Peyer's patch (tissue), 4 donors: ENCODE measurements around the gene BRMS1. TPM values are rescaled to one million over a fixed set of nuclear protein-coding genes. Genes with fewer than 3 reads are reported as not detected.

Experiments used
- DNase-seq, 3 donors: peaks; one replicate each; pipeline ENCODE4 v3.0.0-alpha.2; 2017 to 2019
- H3K27ac ChIP-seq, 4 donors: fragments of 200-600 bp; sonication (generic); one replicate each; pipeline ENCODE4 v1.5.1; 2016 to 2019
- H3K27me3 ChIP-seq, 2 donors: fragments of 200-600 bp; sonication (generic); one replicate each; pipeline ENCODE4 v1.5.1; 2019
- H3K36me3 ChIP-seq, 3 donors: fragments of 200-600 bp; sonication (generic); one replicate each; pipeline ENCODE4 v1.5.1; 2016 to 2019
- H3K4me1 ChIP-seq, 4 donors: fragments of 200-600 bp; sonication (generic); one replicate each; pipeline ENCODE4 v1.5.1; 2016 to 2019
- H3K4me3 ChIP-seq, 4 donors: fragments of 200-600 bp; sonication (generic); 1 replicate in 3 of 4; 2 replicates in 1 of 4; pipeline ENCODE4 v1.5.1; 2016 to 2019; ENCODE audit warnings: mild to moderate bottlenecking in 1 of 4
- H3K9me3 ChIP-seq, 4 donors: fragments of 200-600 bp; sonication (generic); one replicate each; pipeline ENCODE4 v1.5.1; 2016 to 2019; ENCODE audit warnings: mild to moderate bottlenecking in 1 of 4
- CTCF ChIP-seq, 6 experiments: fragments of 450-650 bp in 4 of 6; fragments of 200-600 bp in 2 of 6; sonication (generic) in 1 of 6; IDR thresholded peaks; one replicate each; pipeline ENCODE4 v1.5.1; 2017 to 2019; ENCODE audit warnings: antibody characterized with exemption in 6 of 6, mild to moderate bottlenecking in 3 of 6, moderate library complexity in 1 of 6
- POLR2A ChIP-seq, 2 donors: fragments of 450-650 bp; IDR thresholded peaks; one replicate each; pipeline ENCODE4 v1.5.1; 2017; ENCODE audit warnings: antibody characterized with exemption in 2 of 2, mild to moderate bottlenecking in 2 of 2, moderate library complexity in 2 of 2
- total RNA-seq, 4 donors: library from RNA; depleted of rRNA; stranded (reverse); fragments of >200 nt; gene quantifications; one replicate each; pipeline ENCODE4 v1.1.0, GENCODE V29; 2016

Gene BRMS1
- total RNA-seq, 4 donors from 2014 or later, result 36.9 to 63.5 (median 50.3) TPM

GRCh38 chr11:66291303-66291705, 53.6 kb downstream of the BRMS1 start:
- H3K9me3 ChIP-seq, result no peaks in the 10 kb centered on the region
- no peaks in the 10 kb centered on the region for H3K36me3 ChIP-seq
- H3K4me3 ChIP-seq, result peak overlapping the region in 3 of 4 donors; percentile 47 to 51 (median 51)
- no peak overlapping the region for H3K27ac ChIP-seq
- H3K27me3 ChIP-seq, result peaks cover 0 to 10% of the 10 kb centered on the region in 2 donors
- H3K4me1 ChIP-seq, result peaks cover 0 to 30% (median 21%) of the 10 kb centered on the region in 4 donors
- TF ChIP-seq CTCF (IDR thresholded peaks at IDR 0.05), result no peak
- no peak for TF ChIP-seq POLR2A (IDR thresholded peaks at IDR 0.05)
- DNase-seq, result no peak

DNA sequence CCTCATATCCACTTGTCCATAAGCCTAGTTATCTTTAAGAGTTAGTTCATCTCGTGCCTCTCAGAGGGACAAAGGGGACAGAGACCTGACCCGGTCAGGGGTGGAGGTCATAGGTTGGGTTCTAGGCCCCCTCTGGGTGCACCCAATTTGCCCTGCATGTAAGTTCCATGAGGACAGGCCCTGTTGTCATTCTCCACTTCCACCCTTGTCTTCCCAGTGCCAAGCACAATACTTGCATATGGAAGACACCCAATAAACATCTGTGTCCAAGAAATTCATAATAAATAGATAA, 54.6 kb downstream of the BRMS1 start:
- no peak for TF ChIP-seq CTCF (IDR thresholded peaks at IDR 0.05)
- no peak for TF ChIP-seq POLR2A (IDR thresholded peaks at IDR 0.05)
- Histone ChIP-seq H3K4me3 (peak overlapping the region in 1 of 4 donors; percentile 95), H3K27ac (no peak overlapping the region), H3K9me3 (no peaks in the 10 kb centered on the region), H3K4me1 (peaks cover 0 to 30% (median 21%) of the 10 kb centered on the region in 4 donors), H3K36me3 (peaks cover 0 to 3% (median 0%) of the 10 kb centered on the region in 3 donors), H3K27me3 (peaks cover 0 to 10% of the 10 kb centered on the region in 2 donors)
- no peak for DNase-seq

DNA sequence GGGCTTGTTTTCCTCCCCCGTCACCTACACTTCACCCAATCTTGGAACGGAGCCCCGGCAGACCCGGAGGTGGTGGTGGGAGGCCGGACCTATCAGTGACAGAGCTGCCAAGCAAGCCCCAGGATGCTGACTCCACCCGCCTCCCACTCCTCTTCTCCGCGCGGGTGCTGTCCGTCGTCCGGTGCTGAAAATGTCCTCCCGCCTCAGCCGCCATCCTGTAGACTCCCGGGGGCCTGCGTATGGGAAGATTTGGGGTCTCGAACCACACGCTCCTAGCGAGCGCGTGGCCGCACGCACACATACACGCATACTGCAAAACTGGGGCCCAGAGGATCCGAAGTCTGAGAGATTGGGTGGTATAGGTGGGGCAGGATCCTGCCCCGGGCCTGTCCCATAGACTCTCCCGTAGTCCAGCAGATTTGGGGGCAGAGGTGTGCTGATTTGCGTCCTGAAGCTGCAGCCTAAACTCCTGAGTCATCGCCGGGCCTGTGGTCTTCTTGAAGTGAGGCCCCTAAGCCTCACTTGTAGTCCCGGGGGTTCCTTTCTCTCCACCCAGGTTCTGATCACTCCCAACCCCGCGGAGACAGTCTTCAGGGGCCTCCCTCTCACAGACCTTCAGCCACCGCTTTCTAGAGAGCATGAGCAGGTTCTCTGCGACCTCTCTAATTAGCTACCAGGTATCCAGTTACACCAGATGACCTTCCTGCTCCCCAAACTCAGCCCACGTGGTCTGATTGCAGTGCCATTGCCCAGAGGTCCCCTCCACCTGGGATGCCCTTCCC, 55.2 kb downstream of the BRMS1 start:
- H3K27ac ChIP-seq, result peak overlapping the region; percentile 80 to 99 (median 96)
- no peaks in the 10 kb centered on the region for H3K9me3 ChIP-seq
- TF ChIP-seq CTCF (IDR thresholded peaks at IDR 0.05) (no peak), POLR2A (IDR thresholded peaks at IDR 0.05) (no peak)
- peak overlapping the region; percentile 85 to 98 (median 93) for H3K4me3 ChIP-seq
- H3K36me3 ChIP-seq, result peaks cover 0 to 8% (median 0%) of the 10 kb centered on the region in 3 donors
- peak in 2 of 3 donors; percentile 73 to 87 for DNase-seq
- H3K4me1 ChIP-seq, result peaks cover 0 to 30% (median 21%) of the 10 kb centered on the region in 4 donors
- peaks cover 0 to 10% of the 10 kb centered on the region in 2 donors for H3K27me3 ChIP-seq

- DNase-seq, result peak; percentile 96 to 99 (median 98)
- Histone ChIP-seq H3K36me3 (peaks cover 0 to 16% (median 0%) of the 10 kb centered on the region in 3 donors), H3K4me3 (peak within 1 kb of the TSS; percentile 85 to 98 (median 93)), H3K27ac (peak within 1 kb of the TSS; percentile 96 to 99 (median 98)), H3K9me3 (no peaks in the 10 kb centered on the region), H3K4me1 (peaks cover 0 to 30% (median 21%) of the 10 kb centered on the region in 4 donors), H3K27me3 (peaks cover 0 to 10% of the 10 kb centered on the region in 2 donors)
- TF ChIP-seq CTCF (IDR thresholded peaks at IDR 0.05) (peak in 2 of 6 experiments; percentile 4 to 9), POLR2A (IDR thresholded peaks at IDR 0.05) (peak; percentile 79 to 83)
Measured at GRCh38 chr11:66288671-66289547, 56.0 kb downstream of the BRMS1 start, which contains the start of gene YIF1A. YIF1A (minus strand) TSS chr11:66289143; CDS start chr11:66288985, 158 bp downstream.

DNA sequence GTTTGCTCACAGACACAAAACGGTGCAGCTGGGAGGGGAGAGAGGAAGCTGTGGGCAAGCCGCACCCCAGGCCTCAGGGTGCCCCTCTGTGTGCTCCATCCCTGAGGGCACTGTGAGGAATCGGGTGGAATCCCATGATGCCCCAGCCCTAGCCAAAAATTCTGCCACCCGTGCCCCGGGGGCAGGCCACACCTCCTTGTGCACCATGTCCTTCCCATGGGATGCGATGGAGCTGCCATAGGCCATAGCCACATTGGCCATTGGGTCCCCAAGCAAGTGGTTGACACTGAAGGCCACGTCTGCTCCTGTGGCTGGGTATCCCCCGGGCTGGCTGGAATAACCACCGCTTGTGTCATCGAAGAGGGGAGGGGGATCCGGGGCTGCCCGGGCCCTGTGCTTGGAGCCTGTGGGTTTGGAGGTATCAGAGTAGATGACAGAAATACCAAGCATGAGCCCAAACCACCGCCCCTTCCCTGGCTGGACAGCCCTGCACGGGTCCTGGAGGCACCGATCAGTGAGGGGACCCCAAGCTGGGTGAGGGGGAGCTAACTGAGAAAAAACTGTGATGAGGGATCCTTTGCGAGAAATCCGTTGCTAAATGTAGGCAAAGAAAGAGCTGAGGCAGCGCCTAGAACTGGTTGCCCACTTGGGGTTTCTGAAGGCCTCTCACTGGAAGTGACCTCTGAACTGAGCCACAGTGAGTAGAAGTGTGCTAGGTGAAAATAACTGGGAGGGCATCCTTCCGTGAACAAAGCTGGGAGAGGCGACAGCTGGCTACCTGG, 56.8 kb downstream of the BRMS1 start:
- Histone ChIP-seq H3K27ac (peak overlapping the region; percentile 96 to 99 (median 98)), H3K4me1 (peaks cover 0 to 30% (median 21%) of the 10 kb centered on the region in 4 donors), H3K36me3 (peaks cover 0 to 16% (median 0%) of the 10 kb centered on the region in 3 donors), H3K9me3 (no peaks in the 10 kb centered on the region), H3K27me3 (peaks cover 0 to 10% of the 10 kb centered on the region in 2 donors), H3K4me3 (peak overlapping the region; percentile 85 to 98 (median 93))
- DNase-seq, result no peak
- TF ChIP-seq CTCF (IDR thresholded peaks at IDR 0.05) (no peak), POLR2A (IDR thresholded peaks at IDR 0.05) (no peak)
